ENCODE measurements around the gene APOB. TPM values are rescaled to one million over a fixed set of nuclear protein-coding genes. Genes with fewer than 3 reads are reported as not detected.

The APOB gene
- total RNA-seq, 1 experiment from 2014 or later, result 1.5 TPM

GRCh38 chr2:21036708-21037670 lies 6.9 kb downstream of the APOB start:
- H3K4me3 Mint-ChIP-seq, result no peak overlapping the region
- no peak for DNase-seq (ENCODE audit: low spot score)
- no peaks in the 10 kb centered on the region; the same call in 1 of the 2 replicates for H3K27me3 Mint-ChIP-seq (ENCODE audit: low read depth)
- no peak for TF ChIP-seq IRF2 (CRISPR knock-in tag; IDR thresholded peaks at IDR 0.05; ENCODE audit: borderline replicate concordance, low read depth)
- TF ChIP-seq FOXP4 (CRISPR knock-in tag; IDR thresholded peaks at IDR 0.05), result no peak
- TF ChIP-seq SOX15 (CRISPR knock-in tag; IDR thresholded peaks at IDR 0.05), result no peak
- no peak for TF ChIP-seq MLX (CRISPR knock-in tag; IDR thresholded peaks at IDR 0.05)
- TF ChIP-seq RELA (CRISPR knock-in tag; IDR thresholded peaks at IDR 0.05; ENCODE audit: borderline replicate concordance), result no peak
- no peak for TF ChIP-seq CDX4 (CRISPR knock-in tag; IDR thresholded peaks at IDR 0.05; ENCODE audit: borderline replicate concordance)
- no peak for TF ChIP-seq GRHL2 (CRISPR knock-in tag; IDR thresholded peaks at IDR 0.05; ENCODE audit: insufficient replicate concordance, severe bottlenecking)
- TF ChIP-seq FOXP1 (CRISPR knock-in tag; IDR thresholded peaks at IDR 0.05; ENCODE audit: borderline replicate concordance), result no peak
- no peak for TF ChIP-seq MXD4 (CRISPR knock-in tag; IDR thresholded peaks at IDR 0.05; ENCODE audit: borderline replicate concordance)
- ChIA-PET POLR2A (no interaction called here), CTCF (interaction anchor here (0.6 kb wide), 1 partner anchor 273 kb away, joined by 4 read pairs; no protein-coding TSS in a partner anchor)
- H3K9me3 Mint-ChIP-seq, result peaks cover 8% of the 10 kb centered on the region; the same call in 1 of the 2 replicates
- no peaks in the 10 kb centered on the region for H3K36me3 Mint-ChIP-seq
- no peak for ATAC-seq
- H3K27ac Mint-ChIP-seq, result no peak overlapping the region
- H3K4me1 Mint-ChIP-seq, result no peaks in the 10 kb centered on the region

- Mint-ChIP-seq H3K4me3 (no peak overlapping the region), H3K9me3 (peaks cover 8% of the 10 kb centered on the region; the same call in 1 of the 2 replicates), H3K4me1 (no peaks in the 10 kb centered on the region), H3K36me3 (no peaks in the 10 kb centered on the region), H3K27me3 (ENCODE audit: low read depth) (no peaks in the 10 kb centered on the region), H3K27ac (no peak overlapping the region)
- ChIA-PET CTCF (interaction anchor here (0.6 kb wide), 1 partner anchor 274 kb away, joined by 4 read pairs; no protein-coding TSS in a partner anchor), POLR2A (no interaction called here)
- no peak for TF ChIP-seq AFF4 (CRISPR knock-in tag; IDR thresholded peaks at IDR 0.05; ENCODE audit: borderline replicate concordance)
- no peak for ATAC-seq
- DNase-seq (ENCODE audit: low spot score), result no peak
These were observed 7.7 kb downstream of the APOB start for GRCh38 chr2:21035974-21036707.
